WTC11 (cell line): Measurements from ENCODE around the gene ZFP3. TPM values are rescaled to one million over a fixed set of nuclear protein-coding genes. Genes with fewer than 3 reads are reported as not detected.

Experiments used
- EMX1 ChIP-seq: fragments of 250-450 bp; sonication (Bioruptor Pico); IDR thresholded peaks from 2 replicates; pipeline ENCODE4 v1.8.0; 2021; ENCODE audit warnings: mild to moderate bottlenecking
- FOXJ3 ChIP-seq: sonication (generic); formaldehyde crosslinking; IDR thresholded peaks from 2 replicates; pipeline ENCODE4 v1.9.0; 2021; ENCODE audit warnings: missing genetic modification reagents, mild to moderate bottlenecking, borderline replicate concordance
- JUN ChIP-seq: sonication (generic); formaldehyde crosslinking; IDR thresholded peaks from 2 replicates; pipeline ENCODE4 v1.8.0; 2023; ENCODE audit warnings: mild to moderate bottlenecking, missing genetic modification reagents
- KAT7 ChIP-seq: sonication (generic); formaldehyde crosslinking; IDR thresholded peaks from 2 replicates; pipeline ENCODE4 v1.8.1; 2023; ENCODE audit warnings: missing genetic modification reagents, mild to moderate bottlenecking, borderline replicate concordance
- MYBL2 ChIP-seq: sonication (generic); formaldehyde crosslinking; IDR thresholded peaks from 2 replicates; pipeline ENCODE4 v1.8.1; 2023; ENCODE audit warnings: mild to moderate bottlenecking, moderate library complexity, missing genetic modification reagents
- SOX15 ChIP-seq: fragments of 250-450 bp; sonication (Bioruptor Pico); IDR thresholded peaks from 2 replicates; pipeline ENCODE4 v1.9.0; 2021; ENCODE audit warnings: mild to moderate bottlenecking
- USF1 ChIP-seq: sonication (generic); formaldehyde crosslinking; IDR thresholded peaks from 2 replicates; pipeline ENCODE4 v1.8.0; 2022; ENCODE audit warnings: mild to moderate bottlenecking, missing genetic modification reagents
- ZNF263 ChIP-seq: sonication (generic); formaldehyde crosslinking; IDR thresholded peaks from 2 replicates; pipeline ENCODE4 v1.8.1; 2022; ENCODE audit warnings: low read depth, mild to moderate bottlenecking, moderate library complexity, missing genetic modification reagents
- ZNF281 ChIP-seq: sonication (generic); formaldehyde crosslinking; IDR thresholded peaks from 2 replicates; pipeline ENCODE4 v1.8.0; 2023; ENCODE audit warnings: mild to moderate bottlenecking, missing genetic modification reagents
- ZNF317 ChIP-seq: sonication (generic); formaldehyde crosslinking; IDR thresholded peaks from 2 replicates; pipeline ENCODE4 v1.8.1; 2023; ENCODE audit warnings: low read depth, mild to moderate bottlenecking, moderate library complexity, missing genetic modification reagents, borderline replicate concordance
- total RNA-seq: library from RNA; stranded (reverse); gene quantifications from 3 replicates; pipeline ENCODE4 v1.2.3, GENCODE V29; 2021
- TF ChIP-seq, protein P1 (sequence below): fragments of 200-600 bp; IDR thresholded peaks from 2 replicates; pipeline ENCODE4 v1.8.0; 2022; ENCODE audit warnings: antibody characterized with exemption
- TF ChIP-seq, protein P2 (sequence below): sonication (generic); formaldehyde crosslinking; IDR thresholded peaks from 2 replicates; pipeline ENCODE4 v1.8.0; 2022; ENCODE audit warnings: mild to moderate bottlenecking, missing genetic modification reagents
- TF ChIP-seq, protein P3 (sequence below): fragments of 250-450 bp; sonication (Bioruptor Pico); IDR thresholded peaks from 2 replicates; pipeline ENCODE4 v2.1.2; 2022; ENCODE audit warnings: mild to moderate bottlenecking, moderate library complexity
- TF ChIP-seq, protein P4 (sequence below): fragments of 250-450 bp; sonication (Bioruptor Pico); IDR thresholded peaks from 2 replicates; pipeline ENCODE4 v1.9.0; 2021; ENCODE audit warnings: mild to moderate bottlenecking, borderline replicate concordance

The ZFP3 gene
- total RNA-seq, 1 experiment from 2014 or later, result 0.66 TPM

DNA sequence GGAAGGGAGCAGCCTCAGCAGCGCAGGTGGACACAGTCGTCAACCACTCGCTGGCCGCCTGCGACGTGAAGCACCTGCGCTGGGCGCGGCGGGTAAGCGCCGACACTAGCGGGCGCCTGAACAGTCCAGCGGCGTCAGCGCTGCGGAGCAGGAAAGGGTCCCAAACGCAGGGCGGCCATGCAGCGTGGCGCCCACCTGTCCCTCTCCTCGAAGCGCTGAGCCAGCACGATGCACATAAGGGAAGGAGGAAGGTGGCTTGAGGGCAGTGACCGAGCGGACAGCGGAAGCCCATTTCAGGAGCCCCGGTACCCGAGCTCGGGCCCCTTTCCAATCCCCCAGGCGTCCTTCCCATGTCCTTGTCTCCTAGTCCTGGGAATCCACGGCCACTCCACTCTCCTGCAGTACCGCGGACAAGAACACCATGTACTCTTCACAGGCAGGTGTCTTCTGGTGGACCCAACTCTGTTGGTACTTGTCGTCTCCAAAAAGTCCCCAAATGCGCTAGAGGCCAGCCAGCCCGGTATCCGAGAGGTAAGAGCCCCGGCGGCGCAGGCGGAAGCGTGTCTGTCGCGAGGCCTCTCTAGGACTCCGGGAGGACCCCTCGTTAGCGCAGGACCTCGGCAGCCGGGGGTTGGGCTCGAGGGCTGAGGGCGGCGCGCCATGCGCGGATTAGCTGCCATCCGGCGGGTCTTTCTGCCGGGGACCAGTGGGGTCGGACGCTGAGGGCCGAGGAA, 19.0 kb downstream of the ZFP3 start (continued):
- TF ChIP-seq, protein P1, sequence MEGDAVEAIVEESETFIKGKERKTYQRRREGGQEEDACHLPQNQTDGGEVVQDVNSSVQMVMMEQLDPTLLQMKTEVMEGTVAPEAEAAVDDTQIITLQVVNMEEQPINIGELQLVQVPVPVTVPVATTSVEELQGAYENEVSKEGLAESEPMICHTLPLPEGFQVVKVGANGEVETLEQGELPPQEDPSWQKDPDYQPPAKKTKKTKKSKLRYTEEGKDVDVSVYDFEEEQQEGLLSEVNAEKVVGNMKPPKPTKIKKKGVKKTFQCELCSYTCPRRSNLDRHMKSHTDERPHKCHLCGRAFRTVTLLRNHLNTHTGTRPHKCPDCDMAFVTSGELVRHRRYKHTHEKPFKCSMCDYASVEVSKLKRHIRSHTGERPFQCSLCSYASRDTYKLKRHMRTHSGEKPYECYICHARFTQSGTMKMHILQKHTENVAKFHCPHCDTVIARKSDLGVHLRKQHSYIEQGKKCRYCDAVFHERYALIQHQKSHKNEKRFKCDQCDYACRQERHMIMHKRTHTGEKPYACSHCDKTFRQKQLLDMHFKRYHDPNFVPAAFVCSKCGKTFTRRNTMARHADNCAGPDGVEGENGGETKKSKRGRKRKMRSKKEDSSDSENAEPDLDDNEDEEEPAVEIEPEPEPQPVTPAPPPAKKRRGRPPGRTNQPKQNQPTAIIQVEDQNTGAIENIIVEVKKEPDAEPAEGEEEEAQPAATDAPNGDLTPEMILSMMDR, result no peak
- TF ChIP-seq, protein P2, sequence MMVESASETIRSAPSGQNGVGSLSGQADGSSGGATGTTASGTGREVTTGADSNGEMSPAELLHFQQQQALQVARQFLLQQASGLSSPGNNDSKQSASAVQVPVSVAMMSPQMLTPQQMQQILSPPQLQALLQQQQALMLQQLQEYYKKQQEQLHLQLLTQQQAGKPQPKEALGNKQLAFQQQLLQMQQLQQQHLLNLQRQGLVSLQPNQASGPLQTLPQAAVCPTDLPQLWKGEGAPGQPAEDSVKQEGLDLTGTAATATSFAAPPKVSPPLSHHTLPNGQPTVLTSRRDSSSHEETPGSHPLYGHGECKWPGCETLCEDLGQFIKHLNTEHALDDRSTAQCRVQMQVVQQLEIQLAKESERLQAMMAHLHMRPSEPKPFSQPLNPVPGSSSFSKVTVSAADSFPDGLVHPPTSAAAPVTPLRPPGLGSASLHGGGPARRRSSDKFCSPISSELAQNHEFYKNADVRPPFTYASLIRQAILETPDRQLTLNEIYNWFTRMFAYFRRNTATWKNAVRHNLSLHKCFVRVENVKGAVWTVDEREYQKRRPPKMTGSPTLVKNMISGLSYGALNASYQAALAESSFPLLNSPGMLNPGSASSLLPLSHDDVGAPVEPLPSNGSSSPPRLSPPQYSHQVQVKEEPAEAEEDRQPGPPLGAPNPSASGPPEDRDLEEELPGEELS, result peak; percentile 99
- TF ChIP-seq, protein P3, sequence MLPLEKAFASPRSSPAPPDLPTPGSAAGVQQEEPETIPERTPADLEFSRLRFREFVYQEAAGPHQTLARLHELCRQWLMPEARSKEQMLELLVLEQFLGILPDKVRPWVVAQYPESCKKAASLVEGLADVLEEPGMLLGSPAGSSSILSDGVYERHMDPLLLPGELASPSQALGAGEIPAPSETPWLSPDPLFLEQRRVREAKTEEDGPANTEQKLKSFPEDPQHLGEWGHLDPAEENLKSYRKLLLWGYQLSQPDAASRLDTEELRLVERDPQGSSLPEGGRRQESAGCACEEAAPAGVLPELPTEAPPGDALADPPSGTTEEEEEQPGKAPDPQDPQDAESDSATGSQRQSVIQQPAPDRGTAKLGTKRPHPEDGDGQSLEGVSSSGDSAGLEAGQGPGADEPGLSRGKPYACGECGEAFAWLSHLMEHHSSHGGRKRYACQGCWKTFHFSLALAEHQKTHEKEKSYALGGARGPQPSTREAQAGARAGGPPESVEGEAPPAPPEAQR (CRISPR knock-in tag), result no peak
- TF ChIP-seq ZNF263, result peak; percentile 76; the same call in 1 of the 2 replicates
- peak; percentile 99 for TF ChIP-seq JUN (CRISPR knock-in tag)
- peak; percentile 77 for TF ChIP-seq KAT7 (CRISPR knock-in tag)
- TF ChIP-seq ZNF281 (CRISPR knock-in tag), result peak; percentile 97
- TF ChIP-seq EMX1, result no peak
- no peak for TF ChIP-seq SOX15 (CRISPR knock-in tag)
- TF ChIP-seq ZNF317 (CRISPR knock-in tag), result peak; percentile 76; the same call in 1 of the 2 replicates
- TF ChIP-seq USF1 (CRISPR knock-in tag), result peak; percentile 88; the same call in 1 of the 2 replicates
- TF ChIP-seq, protein P4, sequence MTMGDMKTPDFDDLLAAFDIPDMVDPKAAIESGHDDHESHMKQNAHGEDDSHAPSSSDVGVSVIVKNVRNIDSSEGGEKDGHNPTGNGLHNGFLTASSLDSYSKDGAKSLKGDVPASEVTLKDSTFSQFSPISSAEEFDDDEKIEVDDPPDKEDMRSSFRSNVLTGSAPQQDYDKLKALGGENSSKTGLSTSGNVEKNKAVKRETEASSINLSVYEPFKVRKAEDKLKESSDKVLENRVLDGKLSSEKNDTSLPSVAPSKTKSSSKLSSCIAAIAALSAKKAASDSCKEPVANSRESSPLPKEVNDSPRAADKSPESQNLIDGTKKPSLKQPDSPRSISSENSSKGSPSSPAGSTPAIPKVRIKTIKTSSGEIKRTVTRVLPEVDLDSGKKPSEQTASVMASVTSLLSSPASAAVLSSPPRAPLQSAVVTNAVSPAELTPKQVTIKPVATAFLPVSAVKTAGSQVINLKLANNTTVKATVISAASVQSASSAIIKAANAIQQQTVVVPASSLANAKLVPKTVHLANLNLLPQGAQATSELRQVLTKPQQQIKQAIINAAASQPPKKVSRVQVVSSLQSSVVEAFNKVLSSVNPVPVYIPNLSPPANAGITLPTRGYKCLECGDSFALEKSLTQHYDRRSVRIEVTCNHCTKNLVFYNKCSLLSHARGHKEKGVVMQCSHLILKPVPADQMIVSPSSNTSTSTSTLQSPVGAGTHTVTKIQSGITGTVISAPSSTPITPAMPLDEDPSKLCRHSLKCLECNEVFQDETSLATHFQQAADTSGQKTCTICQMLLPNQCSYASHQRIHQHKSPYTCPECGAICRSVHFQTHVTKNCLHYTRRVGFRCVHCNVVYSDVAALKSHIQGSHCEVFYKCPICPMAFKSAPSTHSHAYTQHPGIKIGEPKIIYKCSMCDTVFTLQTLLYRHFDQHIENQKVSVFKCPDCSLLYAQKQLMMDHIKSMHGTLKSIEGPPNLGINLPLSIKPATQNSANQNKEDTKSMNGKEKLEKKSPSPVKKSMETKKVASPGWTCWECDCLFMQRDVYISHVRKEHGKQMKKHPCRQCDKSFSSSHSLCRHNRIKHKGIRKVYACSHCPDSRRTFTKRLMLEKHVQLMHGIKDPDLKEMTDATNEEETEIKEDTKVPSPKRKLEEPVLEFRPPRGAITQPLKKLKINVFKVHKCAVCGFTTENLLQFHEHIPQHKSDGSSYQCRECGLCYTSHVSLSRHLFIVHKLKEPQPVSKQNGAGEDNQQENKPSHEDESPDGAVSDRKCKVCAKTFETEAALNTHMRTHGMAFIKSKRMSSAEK (CRISPR knock-in tag), result 0 out of 2 replicates have a peak, but pooled peaks have one; percentile 70
- peak; percentile 97 for TF ChIP-seq MYBL2
- peak; percentile 90 for TF ChIP-seq FOXJ3
